ENCODE data around the gene MAML2. TPM values are rescaled to one million over a fixed set of nuclear protein-coding genes. Genes with fewer than 3 reads are reported as not detected.

MAML2 gene
- total and polyA plus RNA-seq, 2 experiments from 2014 or later = 4.7 to 15.3 TPM

- H3K9me3 ChIP-seq (ENCODE audit: low read depth) = no peaks in the 10 kb centered on the region
- DNase-seq (ENCODE audit: low spot score) = no peak
- WGBS (ENCODE audit: low lambda C conversion rate, missing lambda C conversion rate) = 76% methylated on average over 3 of the region's 3 CpGs
- H3K27me3 ChIP-seq = no peaks in the 10 kb centered on the region
- H3K4me1 ChIP-seq (ENCODE audit: insufficient read depth) = peaks cover 22% of the 10 kb centered on the region
- H3K27ac ChIP-seq = no peak overlapping the region
- H3K79me2 ChIP-seq = peaks cover 35% of the 10 kb centered on the region
- H3K4me2 ChIP-seq = no peak overlapping the region
- no peaks in the 10 kb centered on the region for H3K36me3 ChIP-seq (replicated peaks; ENCODE audit: insufficient read depth, low read depth)
- peaks cover 2% of the 10 kb centered on the region for H4K20me1 ChIP-seq (ENCODE audit: insufficient read depth, poor library complexity, severe bottlenecking)
- H3K9me2 ChIP-seq (replicated peaks; ENCODE audit: insufficient read depth) = no peaks in the 10 kb centered on the region
- no peak overlapping the region for H2AFZ ChIP-seq
- H3K4me3 ChIP-seq = no peak overlapping the region
- TF ChIP-seq EZH2 (IDR thresholded peaks at IDR 0.05; ENCODE audit: borderline replicate concordance) (no peak), EZH2phosphoT487 (IDR thresholded peaks at IDR 0.05; ENCODE audit: low read depth, severe bottlenecking, unreplicated experiment) (no peak), CTCF (IDR thresholded peaks at IDR 0.05; ENCODE audit: poor library complexity) (no peak)
These were observed 328.8 kb downstream of the MAML2 start for GRCh38 chr11:96014217-96014616.

- no peak for DNase-seq (ENCODE audit: low spot score)
- Histone ChIP-seq H2AFZ (no peak overlapping the region), H3K79me2 (peaks cover 39% of the 10 kb centered on the region), H3K4me3 (no peak overlapping the region), H3K4me1 (ENCODE audit: insufficient read depth) (peaks cover 22% of the 10 kb centered on the region), H3K9me2 (replicated peaks; ENCODE audit: insufficient read depth) (no peaks in the 10 kb centered on the region), H4K20me1 (ENCODE audit: insufficient read depth, poor library complexity, severe bottlenecking) (peaks cover 2% of the 10 kb centered on the region), H3K27me3 (no peaks in the 10 kb centered on the region), H3K36me3 (replicated peaks; ENCODE audit: insufficient read depth, low read depth) (no peaks in the 10 kb centered on the region), H3K4me2 (no peak overlapping the region), H3K27ac (no peak overlapping the region), H3K9me3 (ENCODE audit: low read depth) (no peaks in the 10 kb centered on the region)
- no peak for TF ChIP-seq EZH2 (IDR thresholded peaks at IDR 0.05; ENCODE audit: borderline replicate concordance)
- TF ChIP-seq CTCF (IDR thresholded peaks at IDR 0.05; ENCODE audit: poor library complexity) = no peak
- no peak for TF ChIP-seq EZH2phosphoT487 (IDR thresholded peaks at IDR 0.05; ENCODE audit: low read depth, severe bottlenecking, unreplicated experiment)
- 81% methylated on average over 17 of the region's 17 CpGs for WGBS (ENCODE audit: low lambda C conversion rate, missing lambda C conversion rate)
These were observed 329.4 kb downstream of the MAML2 start for GRCh38 chr11:96013461-96014213.

GRCh38 chr11:96012086-96012824 lies 330.7 kb downstream of the MAML2 start:
- Histone ChIP-seq H3K9me3 (ENCODE audit: low read depth) (no peaks in the 10 kb centered on the region), H3K4me2 (peak overlapping the region; percentile 35), H3K4me1 (ENCODE audit: insufficient read depth) (peaks cover 27% of the 10 kb centered on the region), H3K27ac (peak overlapping the region; percentile 79), H3K9me2 (replicated peaks; ENCODE audit: insufficient read depth) (no peaks in the 10 kb centered on the region), H3K4me3 (no peak overlapping the region), H3K79me2 (peaks cover 39% of the 10 kb centered on the region), H4K20me1 (ENCODE audit: insufficient read depth, poor library complexity, severe bottlenecking) (peaks cover 2% of the 10 kb centered on the region), H2AFZ (no peak overlapping the region), H3K27me3 (no peaks in the 10 kb centered on the region), H3K36me3 (replicated peaks; ENCODE audit: insufficient read depth, low read depth) (no peaks in the 10 kb centered on the region)
- TF ChIP-seq CTCF (IDR thresholded peaks at IDR 0.05; ENCODE audit: poor library complexity) = peak; percentile 73
- no peak for TF ChIP-seq EZH2 (IDR thresholded peaks at IDR 0.05; ENCODE audit: borderline replicate concordance)
- no peak for TF ChIP-seq EZH2phosphoT487 (IDR thresholded peaks at IDR 0.05; ENCODE audit: low read depth, severe bottlenecking, unreplicated experiment)
- peak; percentile 87 for DNase-seq (ENCODE audit: low spot score)
- 19% methylated on average over 8 of the region's 8 CpGs for WGBS (ENCODE audit: low lambda C conversion rate, missing lambda C conversion rate)

Measured in hepatocyte (in vitro differentiated cells).